Endothelial cell of umbilical vein (primary cell): Measurements from ENCODE around the gene RUSC2.

Experiments
- EZH2 ChIP-seq: IDR thresholded peaks from 2 replicates; pipeline ENCODE4 v1.6.1; 2012; ENCODE audit warnings: borderline replicate concordance, low read depth, mild to moderate bottlenecking, moderate library complexity, low read length, inconsistent platforms; ENCODE audit not compliant: severe bottlenecking
- JUN ChIP-seq: IDR thresholded peaks from 2 replicates; pipeline ENCODE4 v1.6.1; 2011; ENCODE audit warnings: borderline replicate concordance, low read depth; ENCODE audit not compliant: insufficient read length, insufficient read depth
- TF ChIP-seq, protein P1 (sequence below), 2 donors: IDR thresholded peaks; 1 replicate in 1 of 2; 2 replicates in 1 of 2; pipeline ENCODE4 v1.5.1; 2011; ENCODE audit warnings: low read length in 2 of 2, mild to moderate bottlenecking in 2 of 2, moderate library complexity in 2 of 2, control low read depth in 1 of 2, inconsistent platforms in 1 of 2, low read depth in 1 of 2; ENCODE audit not compliant: insufficient read depth in 1 of 2; ENCODE audit errors: extremely low read depth in 1 of 2

DNA sequence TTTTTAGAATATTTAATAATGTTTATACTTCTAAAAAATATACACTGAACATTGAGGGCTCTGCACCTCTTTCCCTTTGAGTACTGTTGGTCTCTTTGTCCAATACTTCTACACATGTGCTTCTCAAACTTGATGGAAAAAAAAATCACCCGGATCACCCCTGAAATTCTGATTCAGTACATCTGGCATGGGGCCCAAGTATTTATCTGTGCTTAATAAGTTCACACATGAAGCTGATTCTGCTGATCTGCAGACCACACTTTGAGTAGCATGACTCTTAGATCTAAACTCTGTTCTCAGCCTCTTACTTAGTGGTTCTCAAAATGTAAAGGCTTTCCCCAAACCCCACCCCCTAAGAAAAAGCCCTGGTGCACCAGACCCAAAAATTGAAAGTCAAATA is 12.0 kb downstream of the RUSC2 start:
- TF ChIP-seq JUN (no peak), EZH2 (no peak)
- TF ChIP-seq, protein P1, sequence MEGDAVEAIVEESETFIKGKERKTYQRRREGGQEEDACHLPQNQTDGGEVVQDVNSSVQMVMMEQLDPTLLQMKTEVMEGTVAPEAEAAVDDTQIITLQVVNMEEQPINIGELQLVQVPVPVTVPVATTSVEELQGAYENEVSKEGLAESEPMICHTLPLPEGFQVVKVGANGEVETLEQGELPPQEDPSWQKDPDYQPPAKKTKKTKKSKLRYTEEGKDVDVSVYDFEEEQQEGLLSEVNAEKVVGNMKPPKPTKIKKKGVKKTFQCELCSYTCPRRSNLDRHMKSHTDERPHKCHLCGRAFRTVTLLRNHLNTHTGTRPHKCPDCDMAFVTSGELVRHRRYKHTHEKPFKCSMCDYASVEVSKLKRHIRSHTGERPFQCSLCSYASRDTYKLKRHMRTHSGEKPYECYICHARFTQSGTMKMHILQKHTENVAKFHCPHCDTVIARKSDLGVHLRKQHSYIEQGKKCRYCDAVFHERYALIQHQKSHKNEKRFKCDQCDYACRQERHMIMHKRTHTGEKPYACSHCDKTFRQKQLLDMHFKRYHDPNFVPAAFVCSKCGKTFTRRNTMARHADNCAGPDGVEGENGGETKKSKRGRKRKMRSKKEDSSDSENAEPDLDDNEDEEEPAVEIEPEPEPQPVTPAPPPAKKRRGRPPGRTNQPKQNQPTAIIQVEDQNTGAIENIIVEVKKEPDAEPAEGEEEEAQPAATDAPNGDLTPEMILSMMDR (IDR thresholded peaks at IDR 0.05; ENCODE audit: extremely low read depth in 1 of 2, insufficient read depth in 1 of 2, low read depth in 1 of 2, low read length in 2 of 2), result no peak
